ENCODE results near the gene KCNQ1.

DNA sequence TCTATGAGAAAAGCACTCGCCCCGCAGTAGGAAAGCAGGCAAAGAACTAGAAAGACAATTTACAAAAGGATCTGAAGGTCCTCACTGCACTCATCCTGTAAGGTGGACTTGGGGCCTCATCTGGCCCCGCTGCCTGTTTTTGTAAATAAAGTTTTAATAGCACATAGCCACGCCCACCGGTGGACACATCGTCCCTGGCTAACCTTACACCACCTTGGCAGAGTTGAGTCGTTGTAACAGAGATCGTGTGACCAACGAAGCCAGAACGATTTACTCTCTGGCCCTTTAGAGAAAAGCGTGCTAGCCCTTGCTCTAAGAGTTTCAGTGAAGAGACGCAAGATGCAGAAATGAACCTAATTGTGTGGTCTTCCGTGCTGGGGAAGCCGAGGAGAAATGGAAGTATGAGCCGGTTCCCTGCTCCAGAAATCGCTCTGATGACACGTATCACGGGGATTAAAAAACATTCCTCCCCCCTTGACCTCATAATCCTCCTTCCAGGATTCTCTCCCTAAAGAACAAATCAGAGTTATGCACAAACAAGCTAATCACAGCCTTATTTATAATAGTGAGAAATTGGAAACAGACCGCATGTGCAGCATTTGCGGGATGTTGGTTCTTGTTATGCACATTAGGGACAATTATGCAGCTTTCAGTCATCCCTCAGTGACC, 360.7 kb downstream of the KCNQ1 start:
- TF ChIP-seq, protein P1, sequence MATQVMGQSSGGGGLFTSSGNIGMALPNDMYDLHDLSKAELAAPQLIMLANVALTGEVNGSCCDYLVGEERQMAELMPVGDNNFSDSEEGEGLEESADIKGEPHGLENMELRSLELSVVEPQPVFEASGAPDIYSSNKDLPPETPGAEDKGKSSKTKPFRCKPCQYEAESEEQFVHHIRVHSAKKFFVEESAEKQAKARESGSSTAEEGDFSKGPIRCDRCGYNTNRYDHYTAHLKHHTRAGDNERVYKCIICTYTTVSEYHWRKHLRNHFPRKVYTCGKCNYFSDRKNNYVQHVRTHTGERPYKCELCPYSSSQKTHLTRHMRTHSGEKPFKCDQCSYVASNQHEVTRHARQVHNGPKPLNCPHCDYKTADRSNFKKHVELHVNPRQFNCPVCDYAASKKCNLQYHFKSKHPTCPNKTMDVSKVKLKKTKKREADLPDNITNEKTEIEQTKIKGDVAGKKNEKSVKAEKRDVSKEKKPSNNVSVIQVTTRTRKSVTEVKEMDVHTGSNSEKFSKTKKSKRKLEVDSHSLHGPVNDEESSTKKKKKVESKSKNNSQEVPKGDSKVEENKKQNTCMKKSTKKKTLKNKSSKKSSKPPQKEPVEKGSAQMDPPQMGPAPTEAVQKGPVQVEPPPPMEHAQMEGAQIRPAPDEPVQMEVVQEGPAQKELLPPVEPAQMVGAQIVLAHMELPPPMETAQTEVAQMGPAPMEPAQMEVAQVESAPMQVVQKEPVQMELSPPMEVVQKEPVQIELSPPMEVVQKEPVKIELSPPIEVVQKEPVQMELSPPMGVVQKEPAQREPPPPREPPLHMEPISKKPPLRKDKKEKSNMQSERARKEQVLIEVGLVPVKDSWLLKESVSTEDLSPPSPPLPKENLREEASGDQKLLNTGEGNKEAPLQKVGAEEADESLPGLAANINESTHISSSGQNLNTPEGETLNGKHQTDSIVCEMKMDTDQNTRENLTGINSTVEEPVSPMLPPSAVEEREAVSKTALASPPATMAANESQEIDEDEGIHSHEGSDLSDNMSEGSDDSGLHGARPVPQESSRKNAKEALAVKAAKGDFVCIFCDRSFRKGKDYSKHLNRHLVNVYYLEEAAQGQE (IDR thresholded peaks at IDR 0.05; ENCODE audit: unreplicated experiment): no peak
- TF ChIP-seq CTCF (conservative IDR thresholded peaks at IDR 0.05; ENCODE audit: low read depth in 2 of 2) (no peak), EZH2phosphoT487 (IDR thresholded peaks at IDR 0.05; ENCODE audit: unreplicated experiment) (no peak), POLR2AphosphoS5 (IDR thresholded peaks at IDR 0.05; ENCODE audit: low read depth) (no peak), EZH2 (IDR thresholded peaks at IDR 0.05; ENCODE audit: low read depth, unreplicated experiment) (peak; percentile 25), ZNF331 (CRISPR knock-in tag; IDR thresholded peaks at IDR 0.05; ENCODE audit: low read depth) (no peak), CREB1 (CRISPR knock-in tag; IDR thresholded peaks at IDR 0.05; ENCODE audit: low read depth) (no peak), JUNB (IDR thresholded peaks at IDR 0.05; ENCODE audit: unreplicated experiment) (no peak), ETS1 (IDR thresholded peaks at IDR 0.05) (no peak), ZNF462 (CRISPR knock-in tag; IDR thresholded peaks at IDR 0.05) (no peak), NANOG (IDR thresholded peaks at IDR 0.05; ENCODE audit: borderline replicate concordance) (no peak), ZNF114 (CRISPR knock-in tag; IDR thresholded peaks at IDR 0.05) (no peak)

All from GM23338 (cell line).